Upper lobe of left lung (tissue), 4 donors: ENCODE measurements around the gene AFF4.

Experiments
- POLR2A ChIP-seq, 4 donors: fragments of 450-650 bp; IDR thresholded peaks; one replicate each; pipeline ENCODE4 v1.5.1; 2016 to 2017; ENCODE audit warnings: antibody characterized with exemption in 4 of 4, mild to moderate bottlenecking in 2 of 4
- TF ChIP-seq, protein P1 (sequence below), 6 experiments: fragments of 450-650 bp in 4 of 6; fragments of 200-600 bp in 2 of 6; sonication (generic) in 2 of 6; IDR thresholded peaks; one replicate each; pipeline ENCODE4 v1.5.1; 2016 to 2019; ENCODE audit warnings: antibody characterized with exemption in 6 of 6

DNA sequence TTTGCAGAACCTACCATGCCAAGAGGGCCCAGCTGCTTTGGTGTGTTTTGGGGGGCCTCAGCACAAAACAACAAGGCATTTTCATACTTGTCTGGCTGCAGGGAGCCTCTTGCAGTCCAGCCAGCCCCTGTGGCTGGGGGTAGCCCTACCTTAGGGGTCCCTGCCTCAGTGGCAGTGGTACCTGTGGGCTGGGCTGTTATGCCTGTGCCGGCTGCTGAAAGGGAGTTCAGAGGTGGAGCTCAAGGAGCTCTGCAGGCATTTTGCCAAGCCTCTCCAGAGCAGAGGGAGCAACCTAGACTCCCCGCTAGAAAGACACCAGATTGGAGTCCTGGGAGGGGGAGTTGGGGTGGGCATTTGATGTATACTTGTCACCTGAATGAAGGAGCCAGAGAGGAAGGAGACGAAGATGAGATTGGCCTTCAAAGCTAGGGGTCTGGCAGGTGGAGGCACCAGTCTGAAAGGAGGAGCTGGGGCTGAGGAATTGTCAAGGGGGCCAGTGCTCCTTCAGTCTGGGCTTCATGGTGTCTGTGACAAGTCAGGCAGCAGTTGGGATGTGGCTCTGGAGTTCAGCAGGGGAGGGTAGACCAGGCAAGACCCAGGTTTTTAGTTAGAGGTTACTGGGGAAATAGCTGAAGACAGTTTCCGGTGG is 134.5 kb downstream of the AFF4 start:
- TF ChIP-seq POLR2A (IDR thresholded peaks at IDR 0.05) = no peak
- TF ChIP-seq, protein P1, sequence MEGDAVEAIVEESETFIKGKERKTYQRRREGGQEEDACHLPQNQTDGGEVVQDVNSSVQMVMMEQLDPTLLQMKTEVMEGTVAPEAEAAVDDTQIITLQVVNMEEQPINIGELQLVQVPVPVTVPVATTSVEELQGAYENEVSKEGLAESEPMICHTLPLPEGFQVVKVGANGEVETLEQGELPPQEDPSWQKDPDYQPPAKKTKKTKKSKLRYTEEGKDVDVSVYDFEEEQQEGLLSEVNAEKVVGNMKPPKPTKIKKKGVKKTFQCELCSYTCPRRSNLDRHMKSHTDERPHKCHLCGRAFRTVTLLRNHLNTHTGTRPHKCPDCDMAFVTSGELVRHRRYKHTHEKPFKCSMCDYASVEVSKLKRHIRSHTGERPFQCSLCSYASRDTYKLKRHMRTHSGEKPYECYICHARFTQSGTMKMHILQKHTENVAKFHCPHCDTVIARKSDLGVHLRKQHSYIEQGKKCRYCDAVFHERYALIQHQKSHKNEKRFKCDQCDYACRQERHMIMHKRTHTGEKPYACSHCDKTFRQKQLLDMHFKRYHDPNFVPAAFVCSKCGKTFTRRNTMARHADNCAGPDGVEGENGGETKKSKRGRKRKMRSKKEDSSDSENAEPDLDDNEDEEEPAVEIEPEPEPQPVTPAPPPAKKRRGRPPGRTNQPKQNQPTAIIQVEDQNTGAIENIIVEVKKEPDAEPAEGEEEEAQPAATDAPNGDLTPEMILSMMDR (IDR thresholded peaks at IDR 0.05) = no peak
